Mucosa of stomach (tissue), 1 donor: Measurements from ENCODE around the gene OSTN.

Experiments used
- H3K27me3 ChIP-seq: one replicate; pipeline ENCODE4 v1.7.0; 2013; ENCODE audit warnings: mild to moderate bottlenecking, low read length; ENCODE audit not compliant: control insufficient read depth, insufficient read depth
- H3K36me3 ChIP-seq: one replicate; pipeline ENCODE4 v1.7.0; 2013; ENCODE audit warnings: low read length; ENCODE audit not compliant: control insufficient read depth, insufficient read depth
- H3K4me1 ChIP-seq: one replicate; pipeline ENCODE4 v1.7.0; 2013; ENCODE audit warnings: mild to moderate bottlenecking, low read length; ENCODE audit not compliant: control insufficient read depth, insufficient read depth
- H3K4me3 ChIP-seq: one replicate; pipeline ENCODE4 v1.7.0; 2013; ENCODE audit warnings: low read length
- H3K9ac ChIP-seq: one replicate; pipeline ENCODE4 v1.7.0; 2013; ENCODE audit warnings: mild to moderate bottlenecking, low read length, moderate library complexity
- H3K9me3 ChIP-seq: one replicate; pipeline ENCODE4 v1.7.0; 2013; ENCODE audit warnings: mild to moderate bottlenecking, low read length, moderate library complexity; ENCODE audit not compliant: control insufficient read depth
- donor health status: Pancreatic carcinoma.

OSTN gene

DNA sequence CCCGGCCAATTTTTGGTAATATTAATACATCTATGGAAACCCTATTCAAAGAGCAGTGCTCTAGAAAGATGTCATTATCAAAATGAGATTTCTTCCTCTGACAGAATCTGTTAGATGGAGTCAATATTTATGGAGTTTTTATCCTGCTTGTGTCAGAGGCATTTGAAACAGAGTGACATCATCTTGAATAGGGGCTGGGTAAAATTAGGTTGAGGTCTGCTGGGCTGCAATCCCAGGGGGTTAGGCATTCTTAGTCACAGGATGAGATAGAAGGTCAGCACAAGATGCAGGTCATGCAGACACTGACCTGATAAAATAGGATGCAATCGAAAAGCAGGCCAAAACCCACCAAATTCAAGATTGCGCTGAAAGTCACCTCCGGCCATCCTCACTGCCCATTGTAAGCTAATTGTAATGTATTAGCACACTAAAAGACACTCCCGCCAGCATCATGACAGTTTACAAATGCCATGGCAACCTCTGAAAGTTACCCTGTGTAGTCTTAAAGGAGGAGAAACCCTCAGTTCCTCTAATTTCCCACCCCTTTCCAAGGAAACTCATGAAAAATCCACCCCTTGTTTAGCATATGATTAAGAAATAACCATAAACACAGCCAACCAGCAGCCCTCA is 102.9 kb downstream of the OSTN start:
- Histone ChIP-seq H3K36me3 (no peaks in the 10 kb centered on the region), H3K27me3 (no peaks in the 10 kb centered on the region), H3K4me1 (no peaks in the 10 kb centered on the region), H3K9me3 (no peaks in the 10 kb centered on the region), H3K9ac (no peak overlapping the region), H3K4me3 (no peak overlapping the region)

DNA sequence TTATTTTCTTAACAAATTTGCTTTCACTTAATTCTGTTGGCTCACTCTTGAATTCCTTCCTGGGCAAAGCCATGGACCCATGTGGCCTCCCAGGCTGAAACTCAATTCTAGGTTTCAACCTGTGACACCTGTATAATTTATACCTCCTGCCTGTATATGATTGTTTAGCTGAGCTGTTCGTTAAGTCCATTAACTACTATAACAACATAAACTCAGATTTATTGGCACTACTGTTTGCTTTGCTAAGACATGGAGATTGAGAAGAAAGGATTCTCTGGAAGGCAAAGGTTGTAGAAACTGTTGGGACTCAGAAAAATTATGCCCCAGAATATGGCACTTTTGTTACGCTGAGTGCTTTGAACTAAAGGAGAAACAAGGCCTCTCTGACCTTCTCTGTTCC is 103.4 kb downstream of the OSTN start:
- H3K4me3 ChIP-seq, result no peak overlapping the region
- no peaks in the 10 kb centered on the region for H3K36me3 ChIP-seq

DNA sequence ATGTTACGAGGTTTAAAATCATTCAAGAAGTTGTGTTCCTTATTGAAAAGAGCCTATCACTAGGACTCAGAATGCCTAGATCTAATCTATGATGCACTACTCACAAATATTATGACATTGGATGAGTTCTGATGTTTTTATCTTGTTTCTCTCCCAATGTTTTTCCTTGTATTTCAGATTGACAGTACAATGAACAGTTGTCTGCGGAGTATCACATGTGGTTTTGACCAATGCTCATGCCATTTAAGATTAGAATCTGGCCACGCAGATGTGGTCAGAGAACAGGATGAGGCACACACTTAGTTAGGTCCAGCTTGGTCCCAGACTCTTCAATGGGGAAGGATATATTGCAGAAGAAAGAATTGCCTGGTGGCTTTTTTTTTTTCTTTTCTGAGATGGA is 104.6 kb downstream of the OSTN start:
- H3K36me3 ChIP-seq, result no peaks in the 10 kb centered on the region
- no peaks in the 10 kb centered on the region for H3K4me1 ChIP-seq
- H3K9ac ChIP-seq, result no peak overlapping the region
- no peaks in the 10 kb centered on the region for H3K9me3 ChIP-seq
- H3K4me3 ChIP-seq, result no peak overlapping the region
- no peaks in the 10 kb centered on the region for H3K27me3 ChIP-seq

More for the DNA sequence above, 103.4 kb downstream of the OSTN start:
- no peaks in the 10 kb centered on the region for H3K4me1 ChIP-seq
- H3K9ac ChIP-seq, result no peak overlapping the region
- no peaks in the 10 kb centered on the region for H3K27me3 ChIP-seq
- no peaks in the 10 kb centered on the region for H3K9me3 ChIP-seq

- H3K27me3 ChIP-seq, result no peaks in the 10 kb centered on the region
These were observed 107.4 kb downstream of the OSTN start for GRCh38 chr3:191306428-191306827.

DNA sequence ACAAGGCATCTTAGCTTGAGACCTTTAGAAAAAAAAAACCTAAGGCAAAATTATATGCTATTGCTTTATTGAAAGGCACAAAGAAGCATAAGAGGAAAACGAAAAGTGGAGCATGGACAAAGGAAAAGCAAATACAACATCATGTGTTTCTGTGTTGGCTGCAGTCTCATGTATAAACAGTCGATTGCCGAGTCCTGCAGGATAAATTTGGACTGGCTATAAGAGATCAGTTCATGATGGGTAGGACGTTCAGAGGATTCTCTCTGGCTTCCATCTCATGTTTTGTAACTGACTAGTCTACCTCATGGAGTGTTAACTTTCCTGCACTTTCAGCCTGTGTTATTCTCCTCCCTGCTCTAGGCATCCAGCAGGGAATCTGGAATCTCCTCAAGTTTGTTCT is 108.3 kb downstream of the OSTN start:
- Histone ChIP-seq H3K27me3 (no peaks in the 10 kb centered on the region), H3K9ac (no peak overlapping the region), H3K4me3 (no peak overlapping the region), H3K36me3 (no peaks in the 10 kb centered on the region), H3K4me1 (no peaks in the 10 kb centered on the region), H3K9me3 (no peaks in the 10 kb centered on the region)

More at GRCh38 chr3:191306428-191306827, 107.4 kb downstream of the OSTN start:
- Histone ChIP-seq H3K4me1 (no peaks in the 10 kb centered on the region), H3K9ac (no peak overlapping the region), H3K36me3 (no peaks in the 10 kb centered on the region), H3K9me3 (no peaks in the 10 kb centered on the region), H3K4me3 (no peak overlapping the region)

DNA sequence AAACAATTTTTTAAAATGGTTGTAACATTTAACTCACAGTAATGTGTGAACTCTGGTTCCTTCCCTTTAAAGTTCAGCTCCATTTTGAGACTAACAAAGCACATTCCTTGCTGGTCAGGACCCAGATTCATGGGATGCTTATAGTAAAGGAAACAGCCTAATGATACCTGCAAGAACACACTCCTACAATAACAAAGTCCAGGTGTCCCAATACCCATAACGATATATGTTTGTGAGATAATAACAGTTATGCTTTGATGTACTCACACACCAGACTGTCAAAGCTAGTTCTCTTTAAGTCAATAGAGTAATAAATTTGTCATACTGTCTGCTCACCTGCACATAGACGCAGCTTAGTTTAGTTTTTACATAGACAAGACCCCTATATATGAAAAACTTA is 114.3 kb downstream of the OSTN start:
- H3K36me3 ChIP-seq, result no peaks in the 10 kb centered on the region

DNA sequence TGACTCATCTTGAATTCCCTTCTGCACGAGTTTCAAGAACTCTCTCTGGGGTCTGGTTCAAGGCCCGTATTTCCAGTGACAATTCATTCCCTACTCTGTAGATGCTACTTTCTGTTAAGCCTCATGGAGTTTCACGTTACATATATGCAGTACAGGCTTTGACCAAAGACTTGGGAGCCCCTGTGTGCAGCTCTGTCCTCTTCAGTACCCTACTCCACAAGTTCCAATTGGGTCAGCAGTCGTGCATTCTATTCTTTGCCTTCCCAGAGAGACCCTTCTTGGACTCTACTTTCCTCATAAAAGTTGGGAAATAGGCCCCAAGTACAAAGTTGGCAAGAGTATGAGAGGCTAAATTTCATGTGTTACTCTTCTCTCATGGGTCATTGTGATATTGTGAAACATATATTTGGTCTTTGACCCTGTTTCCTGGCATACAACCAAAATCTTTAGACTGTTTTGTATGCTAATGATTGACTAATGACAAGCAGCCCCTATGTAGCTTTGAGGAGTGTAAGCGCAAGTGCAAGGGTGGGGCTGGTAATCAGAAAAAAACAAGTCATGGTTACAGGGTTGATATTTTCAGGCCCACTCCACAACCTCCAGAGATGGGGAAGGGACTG is 115.2 kb downstream of the OSTN start:
- Histone ChIP-seq H3K4me3 (no peak overlapping the region), H3K27me3 (no peaks in the 10 kb centered on the region), H3K4me1 (no peaks in the 10 kb centered on the region), H3K9ac (no peak overlapping the region), H3K36me3 (no peaks in the 10 kb centered on the region), H3K9me3 (no peaks in the 10 kb centered on the region)

More for the DNA sequence above, 114.3 kb downstream of the OSTN start:
- Histone ChIP-seq H3K4me1 (no peaks in the 10 kb centered on the region), H3K9ac (no peak overlapping the region), H3K4me3 (no peak overlapping the region), H3K9me3 (no peaks in the 10 kb centered on the region), H3K27me3 (no peaks in the 10 kb centered on the region)
